Adrenal gland (tissue), 12 donors: ENCODE measurements around the gene ARHGEF2. TPM values are rescaled to one million over a fixed set of nuclear protein-coding genes. Genes with fewer than 3 reads are reported as not detected.

Experiments
- DNase-seq, 7 donors: peaks; one replicate each; pipeline ENCODE4 v3.0.0-alpha.2; 2019 to 2020
- H3K27ac ChIP-seq, 5 donors: fragments of 200-600 bp; sonication (generic) in 4 of 5; 1 replicate in 3 of 5; 2 replicates in 2 of 5; pipeline versions ENCODE4 v1.5.1 to v1.8.0; 2016 to 2020; ENCODE audit warnings: mild to moderate bottlenecking in 1 of 5
- H3K27me3 ChIP-seq: fragments of 200-600 bp; 2 replicates; pipeline ENCODE4 v1.8.0; 2021
- H3K36me3 ChIP-seq, 2 donors: fragments of 200-600 bp; replicated peaks in 1 of 2; 1 replicate in 1 of 2; 2 replicates in 1 of 2; pipeline versions ENCODE4 v1.5.1 to v1.8.0; 2018 to 2022
- H3K4me1 ChIP-seq, 2 donors: fragments of 200-600 bp; replicated peaks in 1 of 2; 1 replicate in 1 of 2; 2 replicates in 1 of 2; pipeline versions ENCODE4 v1.5.1 to v1.8.0; 2018 to 2021
- H3K4me3 ChIP-seq, 4 donors: fragments of 200-600 bp; sonication (generic) in 3 of 4; one replicate each; pipeline ENCODE4 v1.5.1; 2016 to 2018
- H3K9me3 ChIP-seq, 3 donors: fragments of 200-600 bp; sonication (generic) in 1 of 3; replicated peaks in 1 of 3; 1 replicate in 2 of 3; 2 replicates in 1 of 3; pipeline versions ENCODE4 v1.5.1 to v1.8.0; 2016 to 2021
- POLR2A ChIP-seq, 2 donors: fragments of 450-650 bp; IDR thresholded peaks; one replicate each; pipeline ENCODE4 v1.6.1; 2017; ENCODE audit warnings: antibody characterized with exemption in 2 of 2, mild to moderate bottlenecking in 2 of 2, moderate library complexity in 1 of 2
- WGBS, 4 donors: extraction: QIAGEN DNeasy Blood & Tissue Kit in 2 of 4; methylation state at CpG; one replicate each; pipeline versions ENCODE4 v1.1.5 to v1.1.7; 2013 to 2017; 5-methylcytosine and 5-hydroxymethylcytosine counted together
- intact Hi-C, 2 donors: fragments of 100-400 bp; cut with DNase I; formaldehyde crosslinking; loops; one replicate each; pipeline versions ENCODE4 v1.14.1 to v1.15.0; 2022 to 2023
- polyA plus RNA-seq, 3 donors: library from polyadenylated mRNA; stranded (reverse); fragments of 200-250 nt in 2 of 3; fragments of 350-450 nt in 1 of 3; fragmentation: Illumina TruSeq in 1 of 3; extraction: RNeasy Lipid Tissue Mini Kit (QIAGEN cat#74804) in 1 of 3; gene quantifications; one replicate each; pipeline ENCODE4 v1.2.3, GENCODE V29; 2013 to 2014
- total RNA-seq, 9 donors: library from RNA; depleted of rRNA in 4 of 9; stranded (reverse); fragments of >200 nt in 4 of 9; fragments of 120-200 nt in 1 of 9; fragmentation: NEBNext Ultra II Directional in 1 of 9; extraction: Animal tissue kit (Norgen Biotek cat#: 25700) in 1 of 9; gene quantifications; one replicate each; pipeline versions ENCODE4 v1.1.0 to v1.2.4, GENCODE V29; 2013 to 2023
- TF ChIP-seq, protein P1 (sequence below), 6 experiments: fragments of 450-650 bp in 4 of 6; fragments of 200-600 bp in 2 of 6; sonication (generic) in 1 of 6; IDR thresholded peaks; 1 replicate in 5 of 6; 2 replicates in 1 of 6; pipeline versions ENCODE4 v1.5.1 to v1.8.0; 2016 to 2021; ENCODE audit warnings: antibody characterized with exemption in 6 of 6, mild to moderate bottlenecking in 2 of 6, moderate library complexity in 1 of 6
- donor health status: healthy with polysubstance abuse.
- donor health status: Bipolar disorder and iron deficiency.
- donor health status: DM: yes; HTN: yes; CAD: no.
- donor health status: DM: no; HTN: no; CAD: no.
- donor health status: DM: no; HTN: no; CAD: no.
- donor health status: DM: yes; HTN: yes; CAD: no.

The ARHGEF2 gene
- total and polyA plus RNA-seq, 12 donors, result 7.6 to 41.3 (median 29.8) TPM

DNA sequence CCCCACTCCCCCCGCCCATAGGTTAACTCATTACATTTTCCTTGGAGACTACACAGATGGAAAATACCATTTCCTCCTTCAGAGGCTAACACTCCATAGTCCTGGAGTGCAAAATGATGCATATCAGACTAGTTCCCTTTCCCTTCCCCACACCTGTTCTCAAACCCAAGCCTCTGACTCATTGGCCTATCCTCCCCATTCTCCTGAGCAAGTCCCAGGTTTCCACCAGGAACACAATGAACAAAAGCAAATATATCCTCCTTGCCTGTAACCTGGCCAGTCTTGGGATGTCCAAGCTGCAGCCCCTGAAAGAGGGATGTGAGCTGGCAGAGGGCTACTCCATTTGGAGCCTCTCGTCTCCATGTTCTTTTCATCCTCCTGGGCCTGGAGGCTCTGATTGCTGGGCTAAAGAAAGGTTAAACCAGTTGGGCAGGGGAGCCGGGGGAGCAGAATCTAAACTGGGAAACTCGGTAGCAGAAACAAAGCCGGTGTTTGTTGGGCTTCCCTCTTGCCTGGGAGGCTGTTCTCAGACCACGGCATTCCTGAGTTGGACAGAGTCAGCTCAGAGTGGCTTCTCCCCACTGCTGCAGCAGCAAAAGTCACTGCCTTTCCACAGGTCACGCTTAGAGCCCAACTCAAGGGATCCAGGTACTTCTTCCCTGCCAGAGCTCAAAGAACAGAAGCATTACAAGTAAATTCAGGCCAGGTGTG, 28.5 kb upstream of the ARHGEF2 start:
- intact Hi-C loops, result loop anchor here in 1 of 2 donors (10.0 kb wide), 1 partner anchor 58 kb away; the partner anchor contains the start of gene RAB25
- H3K27ac ChIP-seq, result no peak overlapping the region
- WGBS, 4 donors, result 76 to 90% (median 80%) methylated on average over 6 to 7 of the region's 7 CpGs
- H3K27me3 ChIP-seq, result no peaks in the 10 kb centered on the region
- H3K9me3 ChIP-seq, result no peaks in the 10 kb centered on the region
- H3K4me3 ChIP-seq, result no peak overlapping the region
- H3K4me1 ChIP-seq, result peaks cover 0 to 9% of the 10 kb centered on the region in 2 donors
- DNase-seq, result no peak
- H3K36me3 ChIP-seq, result peaks cover 0 to 36% of the 10 kb centered on the region in 2 donors
- no peak for TF ChIP-seq POLR2A (IDR thresholded peaks at IDR 0.05)
- TF ChIP-seq, protein P1, sequence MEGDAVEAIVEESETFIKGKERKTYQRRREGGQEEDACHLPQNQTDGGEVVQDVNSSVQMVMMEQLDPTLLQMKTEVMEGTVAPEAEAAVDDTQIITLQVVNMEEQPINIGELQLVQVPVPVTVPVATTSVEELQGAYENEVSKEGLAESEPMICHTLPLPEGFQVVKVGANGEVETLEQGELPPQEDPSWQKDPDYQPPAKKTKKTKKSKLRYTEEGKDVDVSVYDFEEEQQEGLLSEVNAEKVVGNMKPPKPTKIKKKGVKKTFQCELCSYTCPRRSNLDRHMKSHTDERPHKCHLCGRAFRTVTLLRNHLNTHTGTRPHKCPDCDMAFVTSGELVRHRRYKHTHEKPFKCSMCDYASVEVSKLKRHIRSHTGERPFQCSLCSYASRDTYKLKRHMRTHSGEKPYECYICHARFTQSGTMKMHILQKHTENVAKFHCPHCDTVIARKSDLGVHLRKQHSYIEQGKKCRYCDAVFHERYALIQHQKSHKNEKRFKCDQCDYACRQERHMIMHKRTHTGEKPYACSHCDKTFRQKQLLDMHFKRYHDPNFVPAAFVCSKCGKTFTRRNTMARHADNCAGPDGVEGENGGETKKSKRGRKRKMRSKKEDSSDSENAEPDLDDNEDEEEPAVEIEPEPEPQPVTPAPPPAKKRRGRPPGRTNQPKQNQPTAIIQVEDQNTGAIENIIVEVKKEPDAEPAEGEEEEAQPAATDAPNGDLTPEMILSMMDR (IDR thresholded peaks at IDR 0.05), result no peak

DNA sequence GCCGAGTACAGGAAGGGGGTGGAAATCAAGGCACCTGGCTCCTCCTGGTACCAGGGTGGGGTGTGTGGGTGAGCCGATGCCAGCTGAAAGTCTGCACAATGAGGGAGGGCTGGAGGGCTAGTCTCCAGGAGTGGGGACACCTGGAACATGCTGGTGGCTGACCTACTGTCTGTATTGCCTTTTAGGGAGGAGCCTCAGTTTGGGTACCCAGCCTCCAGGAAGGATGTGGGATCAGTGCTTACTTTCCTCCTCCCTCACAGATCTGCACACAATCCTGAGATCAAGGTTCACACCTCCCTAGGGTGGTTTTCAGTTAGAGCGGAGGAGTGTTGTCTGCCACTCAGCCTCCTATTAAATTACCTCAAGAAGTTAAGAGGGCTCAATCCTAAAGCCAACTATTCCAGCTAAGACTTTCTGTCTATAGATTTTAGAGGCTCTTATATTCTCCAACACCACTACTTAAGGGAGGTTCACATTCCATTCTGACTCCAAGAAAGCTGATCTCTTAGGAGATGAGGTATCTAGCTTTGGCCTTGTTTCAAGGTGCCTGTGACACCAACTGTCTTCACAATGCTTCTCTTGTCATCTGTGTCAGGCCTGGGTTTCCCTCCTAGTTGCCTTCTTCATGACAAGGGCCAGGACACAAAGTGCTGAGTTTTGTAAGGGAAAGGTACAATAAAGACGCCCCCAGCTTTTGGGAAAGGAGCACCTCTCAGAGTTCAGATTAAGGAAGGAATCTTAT, 26.7 kb upstream of the ARHGEF2 start:
- Histone ChIP-seq H3K27me3 (no peaks in the 10 kb centered on the region), H3K4me1 (peaks cover 0 to 19% of the 10 kb centered on the region in 2 donors), H3K9me3 (no peaks in the 10 kb centered on the region), H3K27ac (no peak overlapping the region), H3K36me3 (peaks cover 0 to 18% of the 10 kb centered on the region in 2 donors), H3K4me3 (no peak overlapping the region)
- DNase-seq, result no peak
- TF ChIP-seq, protein P1 (IDR thresholded peaks at IDR 0.05), result no peak
- no peak for TF ChIP-seq POLR2A (IDR thresholded peaks at IDR 0.05)
- intact Hi-C loops, result loop anchor here in 1 of 2 donors (10.0 kb wide), 1 partner anchor 60 kb away; the partner anchor contains the start of gene RAB25
- WGBS, 4 donors, result 78 to 94% (median 87%) methylated on average over 4 of the region's 4 CpGs

DNA sequence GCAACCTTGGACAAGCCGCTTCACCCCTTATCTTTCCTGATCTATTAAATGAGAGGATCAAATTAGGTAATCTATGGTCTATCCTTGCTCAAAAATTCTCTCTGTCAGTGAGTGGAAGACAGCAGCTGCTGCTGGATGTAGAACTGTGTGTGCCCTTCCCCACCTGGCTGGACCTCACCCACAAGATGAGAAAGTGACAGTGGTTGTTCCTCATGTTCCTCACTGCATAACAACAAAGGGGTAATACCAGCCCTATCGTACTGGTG, 25.5 kb upstream of the ARHGEF2 start:
- 25 to 35% (median 29%) methylated on average over 2 of the region's 2 CpGs for whole genome bisulfite sequencing, 4 donors
- H3K27me3 ChIP-seq, result no peaks in the 10 kb centered on the region
- no peak overlapping the region for H3K4me3 ChIP-seq
- H3K36me3 ChIP-seq, result peaks cover 0 to 6% of the 10 kb centered on the region in 2 donors
- no peaks in the 10 kb centered on the region for H3K9me3 ChIP-seq
- intact Hi-C loops, result loop anchor here in 1 of 2 donors (10.0 kb wide), 1 partner anchor 61 kb away; the partner anchor contains the start of gene RAB25
- H3K27ac ChIP-seq, result no peak overlapping the region
- no peak for TF ChIP-seq POLR2A (IDR thresholded peaks at IDR 0.05)
- TF ChIP-seq, protein P1 (IDR thresholded peaks at IDR 0.05), result no peak
- DNase-seq, result no peak
- H3K4me1 ChIP-seq, result peaks cover 0 to 18% of the 10 kb centered on the region in 2 donors

DNA sequence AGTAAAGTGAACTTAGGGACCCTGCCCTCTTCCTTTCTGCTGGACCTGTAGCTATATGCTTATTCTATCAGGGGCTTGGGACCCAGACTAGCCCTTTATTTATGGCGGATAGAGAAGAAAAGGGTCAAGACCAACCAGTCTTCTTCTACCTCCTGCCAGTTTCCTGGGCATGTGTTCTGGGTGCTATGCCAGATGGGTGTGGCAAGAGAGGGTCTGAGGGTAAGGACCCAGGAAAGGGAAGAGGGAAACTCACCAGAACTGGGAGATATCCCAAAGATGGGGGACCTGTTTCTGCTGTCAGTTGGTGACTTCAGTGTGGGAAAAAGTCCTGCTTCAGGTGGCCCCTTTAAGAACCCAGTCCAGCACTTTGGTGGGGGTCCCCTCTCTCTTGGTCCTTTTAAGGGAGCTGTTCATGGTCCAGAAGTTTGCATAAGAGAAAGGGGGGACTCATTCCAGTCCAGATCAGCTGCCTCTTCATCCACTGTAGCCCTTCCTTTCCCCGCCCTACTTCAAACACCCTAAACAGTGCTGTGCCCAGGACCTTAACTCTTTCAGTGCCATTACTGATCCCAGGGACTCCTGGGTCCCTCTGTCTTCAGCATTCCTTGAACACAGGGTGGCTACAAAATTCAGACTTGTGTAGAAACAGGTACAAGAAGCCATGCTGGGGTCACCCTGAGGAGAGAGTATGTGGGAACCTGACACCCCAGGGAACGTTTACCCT, 24.0 kb upstream of the ARHGEF2 start:
- no peaks in the 10 kb centered on the region for H3K27me3 ChIP-seq
- no peak overlapping the region for H3K27ac ChIP-seq
- intact Hi-C loops, result loop anchor here in 1 of 2 donors (10.0 kb wide), 1 partner anchor 62 kb away; the partner anchor contains the start of gene RAB25
- no peaks in the 10 kb centered on the region for H3K9me3 ChIP-seq
- 56 to 70% (median 65%) methylated on average over 3 of the region's 3 CpGs for WGBS, 4 donors
- no peaks in the 10 kb centered on the region for H3K36me3 ChIP-seq
- no peak overlapping the region for H3K4me3 ChIP-seq
- H3K4me1 ChIP-seq, result peaks cover 0 to 14% of the 10 kb centered on the region in 2 donors
- DNase-seq, result no peak
- TF ChIP-seq, protein P1 (IDR thresholded peaks at IDR 0.05), result no peak
- no peak for TF ChIP-seq POLR2A (IDR thresholded peaks at IDR 0.05)
